HG03558 (cell line): ENCODE results near the gene OR56B4.
"Not testable (repeated sequence)": the region's sequence is repeated elsewhere in the genome, so short reads cannot be mapped to it uniquely, and the experiment has no call there.

ENCODE experiments used
- ATAC-seq: cut with Tn5 transposase; IDR thresholded peaks from one replicate; pipeline ENCODE4 v1.9.1; 2021; ENCODE audit warnings: moderate number of reproducible peaks; ENCODE audit not compliant: unreplicated experiment; ENCODE audit errors: extremely low read depth

OR56B4 gene, protein sequence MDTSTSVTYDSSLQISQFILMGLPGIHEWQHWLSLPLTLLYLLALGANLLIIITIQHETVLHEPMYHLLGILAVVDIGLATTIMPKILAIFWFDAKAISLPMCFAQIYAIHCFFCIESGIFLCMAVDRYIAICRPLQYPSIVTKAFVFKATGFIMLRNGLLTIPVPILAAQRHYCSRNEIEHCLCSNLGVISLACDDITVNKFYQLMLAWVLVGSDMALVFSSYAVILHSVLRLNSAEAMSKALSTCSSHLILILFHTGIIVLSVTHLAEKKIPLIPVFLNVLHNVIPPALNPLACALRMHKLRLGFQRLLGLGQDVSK

DNA sequence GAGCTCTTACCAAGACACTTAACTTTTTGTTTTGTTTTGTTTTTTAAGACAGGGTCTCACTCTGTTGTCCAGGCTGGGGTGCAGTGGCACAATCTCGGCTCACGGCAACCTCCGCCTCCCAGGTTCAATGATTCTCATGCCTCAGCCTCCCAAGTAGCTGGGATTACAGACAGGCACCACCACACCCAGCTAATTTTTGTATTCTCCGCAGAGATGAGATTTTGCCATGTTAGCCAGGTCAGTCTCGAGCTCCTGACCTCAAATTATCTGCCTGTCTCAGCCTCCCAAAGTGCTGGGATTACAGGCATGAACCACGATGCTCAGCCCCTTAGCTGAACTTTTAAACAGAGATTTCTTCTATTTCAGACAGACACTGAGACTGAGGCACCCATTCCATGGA, at the start of gene OR56B4:
OR56B4 (plus strand) TSS at position 301 of the 400 bp plus-strand sequence; CDS start at position 396, 95 bp downstream.
- ATAC-seq, result not testable (repeated sequence)

DNA sequence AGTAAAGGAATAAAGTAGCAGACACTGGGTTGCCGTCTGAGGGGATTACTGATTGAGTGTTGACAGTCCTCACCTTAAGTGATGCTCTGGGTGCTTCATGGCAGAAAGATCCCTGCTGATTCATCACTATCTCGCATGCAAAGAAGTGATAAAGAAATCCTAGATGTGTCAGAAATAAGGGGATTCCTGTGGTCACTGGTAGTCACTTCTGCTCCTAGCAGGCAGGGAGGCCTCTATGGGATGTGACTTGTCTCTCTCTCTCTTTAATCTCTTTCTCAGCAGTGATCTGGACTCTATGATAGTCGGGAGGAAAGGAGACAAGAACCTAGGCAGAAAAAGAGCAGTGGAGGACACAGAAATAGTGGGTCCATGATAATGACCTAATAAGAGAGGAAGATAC, 46.0 kb upstream of the OR56B4 start:
- no peak for ATAC-seq

DNA sequence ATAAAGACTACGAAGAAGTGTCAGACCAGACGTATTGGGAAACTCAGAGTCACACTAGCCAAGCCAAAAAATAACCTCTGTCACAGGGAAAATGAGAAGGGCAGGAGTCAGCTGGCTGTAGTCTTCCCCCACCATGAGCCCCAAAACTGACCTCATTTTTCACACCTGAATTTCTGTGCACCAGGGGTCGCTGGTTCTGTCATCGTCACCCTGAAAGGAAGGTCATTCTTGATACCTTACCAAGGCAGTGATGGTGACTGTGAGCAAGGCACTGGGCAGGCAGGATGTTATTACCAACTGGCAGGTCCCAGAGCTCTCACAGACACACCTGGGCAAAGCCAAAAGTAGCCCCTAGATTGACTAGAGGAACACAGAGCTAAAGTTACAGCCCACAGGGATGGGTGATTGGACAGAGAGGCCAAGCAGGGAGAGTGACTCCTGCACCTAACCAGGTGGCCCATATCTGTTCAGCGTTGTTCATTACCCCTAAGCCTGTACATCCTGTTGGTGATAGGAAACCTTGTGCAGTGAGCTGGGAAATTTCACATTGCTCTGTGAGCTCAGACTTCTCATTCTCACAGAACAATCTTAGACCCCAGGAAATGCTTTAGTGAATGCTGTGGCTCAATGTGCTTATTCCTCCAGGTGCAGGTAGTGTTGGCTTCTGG, 44.7 kb upstream of the OR56B4 start:
- no peak for ATAC-seq

DNA sequence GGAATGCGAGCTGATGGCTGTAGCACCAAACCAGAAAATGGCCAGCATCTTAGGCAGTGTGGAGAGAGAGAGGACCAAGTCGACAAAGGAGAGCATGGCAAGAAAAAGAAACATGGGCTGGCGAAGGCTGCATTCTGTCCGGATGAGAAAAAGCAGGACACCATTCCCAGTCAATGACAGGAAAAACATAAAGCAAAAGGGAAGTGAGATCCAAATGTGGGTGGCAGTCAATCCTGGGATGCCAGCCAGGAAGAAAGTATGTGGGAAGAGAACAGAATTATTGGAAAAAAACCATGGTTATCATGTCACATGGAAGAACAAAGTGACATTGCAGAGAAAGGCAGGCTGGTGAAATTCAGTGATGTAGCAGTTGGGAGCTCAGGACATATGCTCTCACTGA, 40.0 kb upstream of the OR56B4 start:
- ATAC-seq, result no peak

DNA sequence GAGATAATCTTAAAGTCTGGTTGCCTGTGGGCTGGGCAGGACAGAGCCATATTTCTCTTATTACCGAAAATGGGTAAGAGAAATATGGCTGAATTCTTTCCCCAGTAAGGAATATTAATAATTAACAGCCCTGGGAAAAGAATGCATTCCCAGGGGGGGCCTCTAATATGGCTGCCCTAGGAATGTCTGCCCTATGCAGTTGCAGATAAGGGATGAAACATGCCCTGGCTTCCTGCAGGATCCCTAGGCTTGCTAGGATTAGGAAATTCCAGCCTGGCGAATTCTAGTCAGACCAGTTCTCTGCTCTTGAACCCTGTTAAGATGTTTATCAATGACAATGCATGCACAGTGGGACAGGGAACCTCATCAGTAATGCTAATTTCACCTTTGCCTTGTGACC, 31.0 kb upstream of the OR56B4 start:
- not testable (repeated sequence) for ATAC-seq

DNA sequence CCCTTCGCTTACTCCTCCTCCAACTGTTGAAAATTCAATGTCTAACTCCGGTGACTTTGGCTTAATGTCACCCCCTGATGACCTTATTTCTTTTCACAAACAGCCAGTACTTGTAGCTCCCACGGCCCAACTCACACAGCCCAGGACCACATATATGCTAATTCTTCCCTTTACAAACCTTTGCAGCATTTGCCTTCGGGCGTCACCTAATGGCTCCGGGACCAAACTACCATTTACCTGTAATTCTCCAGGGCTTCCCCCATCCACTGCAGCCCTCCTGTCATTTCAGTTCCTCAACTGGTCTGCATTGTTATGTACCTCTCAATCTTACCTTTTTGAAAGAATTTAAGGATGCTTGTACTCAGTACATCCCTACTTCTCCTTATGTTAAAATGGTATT, 29.8 kb upstream of the OR56B4 start:
- ATAC-seq, result no peak

DNA sequence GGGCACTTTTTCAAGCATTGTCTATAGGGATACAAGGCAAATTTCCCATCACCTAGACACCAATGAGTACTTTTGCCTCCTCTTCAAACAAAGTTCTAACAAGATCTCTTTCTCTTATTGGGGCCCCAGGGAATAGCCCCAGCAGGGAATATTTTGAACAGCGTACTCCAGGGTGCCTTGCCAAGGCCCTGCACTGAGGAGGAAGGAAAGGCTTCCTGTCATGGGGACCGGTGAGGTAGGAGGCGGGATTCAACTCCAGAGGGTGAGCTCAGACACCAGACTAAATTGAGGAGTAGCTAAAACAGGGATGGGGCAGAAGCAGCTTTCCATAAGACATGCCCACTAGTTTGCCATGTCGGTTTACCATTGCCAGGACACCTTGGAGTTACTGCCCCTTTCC, 28.0 kb upstream of the OR56B4 start:
- no peak for ATAC-seq

DNA sequence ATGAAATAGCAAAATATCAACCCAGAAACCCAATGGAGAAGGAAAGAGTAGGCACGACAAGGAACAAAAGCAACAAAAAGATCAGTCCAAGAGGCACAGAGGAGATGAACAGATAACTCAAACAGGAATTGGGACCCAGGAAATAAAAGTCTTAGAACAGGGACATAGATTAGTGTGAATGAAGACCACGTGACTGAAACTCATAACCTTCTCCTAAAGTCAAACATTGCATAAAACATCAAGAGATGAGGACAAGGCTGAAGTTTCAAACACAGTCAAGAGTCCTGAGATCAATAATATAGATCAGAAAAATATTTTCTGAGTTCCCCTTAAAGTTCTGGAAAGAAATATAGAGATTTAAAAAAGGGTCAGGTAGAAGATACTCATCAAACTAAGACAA, 24.4 kb upstream of the OR56B4 start:
- ATAC-seq, result no peak

DNA sequence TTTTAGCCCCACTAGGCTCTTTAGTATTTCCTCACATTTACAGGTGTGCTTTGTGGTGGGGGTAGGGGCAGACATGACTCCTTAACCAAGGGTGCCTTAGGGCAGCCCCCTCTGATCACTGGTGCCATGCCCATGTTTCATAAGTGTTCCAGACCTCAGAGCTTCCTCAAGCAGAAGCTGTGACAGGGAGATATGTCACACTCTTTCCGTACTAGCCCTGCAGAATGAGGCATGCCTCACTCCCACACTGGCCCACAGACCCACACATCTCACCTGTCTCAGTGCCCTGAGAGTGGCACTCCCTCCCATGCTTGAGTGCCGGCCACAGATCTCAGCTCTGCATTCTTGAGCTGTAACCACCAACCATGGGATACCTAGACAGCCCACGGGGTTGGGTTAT, 22.9 kb upstream of the OR56B4 start:
- ATAC-seq, result no peak

DNA sequence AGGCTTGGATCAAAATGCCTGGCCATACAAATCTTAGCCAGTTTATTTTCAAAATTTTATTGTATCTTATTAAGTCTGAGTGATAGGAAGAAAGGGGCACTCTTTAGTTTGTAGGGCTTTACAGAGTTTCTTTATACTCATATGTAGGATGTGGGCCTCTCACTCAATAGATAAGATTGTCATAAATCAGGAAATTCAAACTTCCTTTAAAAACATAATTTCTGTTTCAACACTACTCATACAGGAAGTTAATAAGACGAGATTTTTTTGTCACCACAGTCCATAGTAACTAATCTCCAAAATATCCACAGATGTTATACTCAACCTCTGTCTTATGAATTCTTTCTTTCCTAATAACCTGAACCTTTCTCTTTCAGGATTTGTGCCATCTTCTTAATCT, 13.3 kb upstream of the OR56B4 start:
- no peak for ATAC-seq

DNA sequence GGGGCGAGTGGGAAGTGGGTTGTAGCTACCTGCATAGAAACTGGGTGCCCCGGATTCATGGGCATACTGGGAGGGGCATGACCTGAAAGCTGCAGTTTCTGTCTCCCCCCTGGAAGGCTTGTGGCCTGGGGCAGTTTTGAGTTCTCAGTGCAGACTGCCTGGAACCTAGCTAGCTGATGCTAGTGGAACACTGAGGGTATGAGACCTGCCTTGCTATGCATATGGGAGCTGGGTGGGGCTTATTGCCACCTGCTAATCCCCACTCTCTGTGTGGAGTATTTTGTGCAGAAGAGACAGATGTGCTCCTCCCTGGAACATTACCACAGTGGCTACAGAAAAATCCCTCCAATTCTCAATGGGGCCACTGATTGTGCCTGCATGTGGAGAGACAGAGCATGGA, 11.7 kb upstream of the OR56B4 start:
- no peak for ATAC-seq

DNA sequence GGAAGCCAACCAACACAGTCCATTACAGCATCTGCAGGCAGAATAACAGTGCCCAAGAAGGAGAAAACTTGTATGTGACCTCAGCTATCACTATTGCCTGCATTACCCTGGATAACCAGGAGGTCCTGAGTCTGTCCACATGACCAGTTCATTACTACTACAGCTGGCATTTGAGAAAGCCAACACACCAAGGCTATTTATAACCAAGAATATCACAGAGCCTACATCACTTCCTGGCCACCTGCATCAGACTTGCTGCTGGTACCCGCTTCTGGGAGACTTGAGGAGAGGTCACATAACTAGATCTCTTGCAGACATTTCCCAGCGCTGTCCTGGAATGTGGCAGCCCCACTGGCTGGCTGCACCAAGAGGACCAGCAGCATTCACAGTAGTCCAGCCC, 11.1 kb upstream of the OR56B4 start:
- ATAC-seq, result no peak

DNA sequence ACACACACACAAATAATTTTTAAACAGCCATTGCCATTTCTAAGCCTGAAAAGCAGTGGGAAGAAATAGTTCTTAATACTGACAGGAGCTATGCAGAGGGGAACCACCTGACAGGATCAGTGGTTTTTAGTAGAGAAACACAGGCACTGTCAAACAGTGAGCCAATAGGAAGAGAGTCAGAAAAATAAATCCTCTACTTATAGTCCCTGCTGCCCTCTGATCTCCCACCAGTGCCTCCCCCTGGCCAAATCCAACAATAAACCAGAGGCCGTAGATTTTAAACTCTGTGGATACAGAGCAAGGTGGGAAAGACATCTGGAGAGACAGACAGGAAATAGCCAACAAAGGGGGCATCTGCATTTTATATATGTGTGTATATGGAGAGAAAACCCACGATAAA, 7.9 kb upstream of the OR56B4 start:
- ATAC-seq, result no peak

DNA sequence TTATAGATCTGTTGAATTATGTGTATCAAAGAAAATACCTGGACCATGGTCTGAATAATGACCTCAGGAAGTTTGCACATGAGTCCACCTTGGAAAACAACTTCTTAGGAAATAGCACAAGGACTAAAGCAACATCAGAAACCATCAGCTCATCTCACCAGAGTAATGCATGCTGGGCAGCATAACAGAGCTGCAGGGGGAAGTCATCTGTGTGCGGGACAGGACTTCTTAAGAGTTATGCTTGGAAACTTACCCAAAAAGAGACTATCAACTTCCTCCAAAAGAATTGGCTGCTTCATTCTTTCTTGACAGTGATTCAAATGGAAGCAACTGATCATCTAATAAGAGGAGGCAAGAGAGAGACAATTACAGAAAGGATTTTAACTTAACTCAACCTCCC, 2.5 kb downstream of the OR56B4 start:
- ATAC-seq, result no peak

DNA sequence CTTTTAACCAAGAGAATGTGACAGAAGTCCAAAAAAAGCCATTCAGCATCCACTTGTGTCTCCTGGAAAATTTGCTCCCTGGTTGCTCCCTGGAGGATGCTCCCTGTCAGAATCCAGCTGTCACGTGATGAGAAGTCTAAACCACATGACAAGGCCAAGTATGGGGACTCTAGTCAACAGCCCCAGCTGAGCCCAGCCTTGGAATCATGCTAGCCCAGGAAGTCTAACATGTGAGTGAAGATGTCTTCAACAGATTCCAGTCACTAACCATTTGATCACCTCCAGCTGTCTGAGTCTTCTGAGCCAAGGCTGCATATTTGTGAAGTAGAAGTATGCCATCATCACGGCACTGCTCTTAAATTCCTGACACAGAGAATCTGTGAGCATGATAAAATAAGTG, 4.2 kb downstream of the OR56B4 start:
- ATAC-seq, result no peak

DNA sequence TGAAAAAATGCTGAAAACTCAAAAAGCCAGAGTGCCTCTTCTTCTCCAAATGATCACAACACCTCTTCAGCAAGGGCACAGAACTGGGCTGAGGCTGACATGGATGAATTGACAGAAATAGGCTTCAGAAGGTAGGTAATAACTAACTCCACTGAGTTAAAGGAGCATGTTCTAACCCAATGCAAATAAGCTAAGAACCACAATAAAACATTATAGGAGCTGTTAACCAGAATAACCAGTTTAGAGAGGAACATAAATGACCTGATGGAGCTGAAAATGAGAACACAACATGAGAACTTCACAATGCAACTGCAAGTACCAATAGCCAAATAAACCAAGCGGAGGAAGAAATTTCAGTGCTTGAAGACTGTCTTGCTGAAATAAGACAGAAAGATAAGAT, 9.2 kb downstream of the OR56B4 start:
- ATAC-seq, result no peak

DNA sequence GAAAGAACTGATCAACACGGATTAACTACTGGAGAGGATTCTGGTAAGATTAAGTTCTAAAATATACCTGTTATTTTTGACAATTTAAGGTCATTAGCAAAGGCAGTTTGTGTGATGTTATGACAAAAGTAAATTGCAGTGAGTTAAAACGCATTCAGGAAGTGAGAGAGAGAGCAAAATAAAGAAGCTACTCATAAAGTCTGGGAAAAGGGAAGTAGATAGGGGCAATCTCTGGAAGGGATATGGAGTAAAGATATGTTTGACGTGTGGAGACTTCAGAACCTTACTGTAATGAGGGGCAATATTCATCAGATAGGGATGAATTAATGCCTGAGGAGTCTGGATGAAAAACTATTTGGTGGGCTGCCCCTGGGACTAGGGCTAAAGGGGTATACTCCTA, 16.8 kb downstream of the OR56B4 start:
- no peak for ATAC-seq

DNA sequence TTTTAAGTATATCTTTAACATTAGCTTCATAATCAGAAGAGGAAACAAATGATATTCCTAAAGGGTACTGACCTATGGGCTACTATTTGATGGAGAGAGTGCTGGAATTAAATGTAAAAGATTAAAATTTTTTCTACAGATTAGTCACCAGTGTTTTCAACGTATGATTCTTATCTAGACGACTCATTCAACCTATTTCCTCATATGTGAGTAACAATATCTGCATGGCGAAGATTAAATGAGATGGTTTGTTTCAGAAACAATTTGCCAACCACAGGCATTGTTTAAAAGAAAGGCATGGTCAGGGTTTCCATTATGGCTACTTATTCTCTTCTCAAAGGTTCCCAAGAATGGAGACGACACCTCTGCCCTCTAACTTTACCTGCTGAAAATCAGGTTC, 20.4 kb downstream of the OR56B4 start:
- ATAC-seq, result no peak

DNA sequence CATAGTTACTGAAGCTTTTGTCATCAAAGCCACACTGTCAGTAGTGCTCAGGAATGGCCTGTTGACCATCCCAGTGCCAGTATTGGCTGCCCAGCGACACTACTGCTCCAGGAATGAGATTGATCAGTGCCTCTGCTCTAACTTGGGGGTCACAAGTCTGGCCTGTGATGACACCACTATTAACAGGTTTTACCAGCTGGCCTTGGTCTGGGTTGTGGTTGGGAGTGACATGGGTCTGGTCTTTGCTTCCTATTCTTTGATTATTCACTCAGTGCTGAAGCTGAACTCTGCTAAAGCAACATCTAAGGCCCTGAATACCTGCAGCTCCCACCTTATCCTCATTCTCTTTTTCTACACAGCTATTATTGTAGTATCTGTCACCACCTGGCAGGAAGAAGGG, 21.5 kb downstream of the OR56B4 start:
- no peak for ATAC-seq

DNA sequence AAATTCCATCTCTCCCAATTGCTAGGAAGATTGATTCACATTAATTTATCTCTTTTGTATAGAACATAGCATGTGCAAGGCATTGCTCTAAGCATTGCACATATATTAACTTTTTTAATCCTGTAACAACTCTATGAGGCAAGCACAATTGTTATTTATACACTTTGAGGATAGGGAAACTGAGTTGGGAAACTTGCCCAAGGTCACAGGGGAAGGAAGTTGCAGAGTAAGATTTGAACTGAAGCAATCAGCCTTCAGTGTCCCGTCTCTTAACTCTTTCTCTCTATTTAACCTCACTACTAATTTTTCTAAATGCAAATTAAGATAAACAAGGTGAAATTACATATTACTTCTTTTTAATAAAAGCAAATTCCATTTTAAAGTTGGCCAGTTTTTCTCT, 22.2 kb downstream of the OR56B4 start:
- ATAC-seq, result no peak

DNA sequence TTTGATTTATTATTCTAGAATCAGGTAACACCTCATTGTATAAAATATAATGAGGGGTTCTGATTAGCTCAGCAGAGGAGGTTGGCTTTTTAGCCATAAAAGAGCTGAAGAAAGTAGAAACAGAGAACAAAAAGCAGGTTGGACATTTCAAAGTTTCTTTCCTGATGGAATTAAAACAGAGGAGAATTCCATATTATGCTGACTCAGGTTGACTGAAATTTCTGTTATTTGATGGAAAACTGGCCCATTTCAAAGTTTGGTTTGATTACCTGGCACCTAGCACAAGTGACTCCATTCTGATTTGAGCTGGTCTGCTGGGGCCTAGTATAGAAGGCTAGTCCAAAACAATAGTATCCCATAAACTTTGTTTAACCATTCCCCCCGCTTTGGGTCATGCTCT, 24.9 kb downstream of the OR56B4 start:
- no peak for ATAC-seq

DNA sequence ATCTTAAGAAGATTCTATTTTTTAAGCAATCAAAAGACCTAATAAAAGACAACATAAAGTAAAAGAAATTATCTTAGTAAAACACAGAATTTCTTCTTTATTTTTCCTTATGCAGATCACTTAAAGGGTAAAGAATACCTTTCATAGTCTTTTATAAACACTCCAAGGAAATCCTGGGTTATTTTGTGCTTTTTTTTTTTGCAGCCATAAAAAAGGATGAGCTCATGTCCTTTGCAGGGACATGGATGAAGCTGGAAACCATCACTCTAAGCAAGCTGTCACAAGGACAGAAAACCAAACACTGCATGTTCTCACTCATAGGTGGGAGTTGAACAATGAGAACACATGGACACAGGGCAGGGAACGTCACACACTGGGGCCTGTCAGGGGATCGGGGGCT, 28.5 kb downstream of the OR56B4 start:
- ATAC-seq, result not testable (repeated sequence)
